NT2/D1 (cell line): ENCODE results near the gene MEPCE.
"Not testable (repeated sequence)": the region's sequence is repeated elsewhere in the genome, so short reads cannot be mapped to it uniquely, and the experiment has no call there.

Experiments
- DNase-seq: peaks from one replicate; pipeline ENCODE4 v3.0.0-alpha.2; 2011; ENCODE audit warnings: low read depth, low spot score
- H3K27me3 ChIP-seq: 2 replicates; pipeline ENCODE4 v1.6.0; 2011; ENCODE audit warnings: mild to moderate bottlenecking; ENCODE audit not compliant: insufficient read length, insufficient read depth
- H3K36me3 ChIP-seq: 2 replicates; pipeline ENCODE4 v1.6.1; 2011; ENCODE audit warnings: mild to moderate bottlenecking, low read length, mixed read lengths; ENCODE audit not compliant: insufficient read depth, insufficient read length
- H3K4me1 ChIP-seq: 2 replicates; pipeline ENCODE4 v1.5.1; 2011; ENCODE audit not compliant: insufficient read depth, insufficient read length
- H3K4me3 ChIP-seq: 2 replicates; pipeline ENCODE4 v1.5.1; 2011; ENCODE audit warnings: low read depth; ENCODE audit not compliant: insufficient read length
- H3K9ac ChIP-seq: 2 replicates; pipeline ENCODE4 v1.6.0; 2011; ENCODE audit warnings: low read depth; ENCODE audit not compliant: insufficient read length
- H3K9me3 ChIP-seq: 2 replicates; pipeline ENCODE4 v1.5.1; 2011; ENCODE audit warnings: mild to moderate bottlenecking, low read length; ENCODE audit not compliant: insufficient read depth
- SUZ12 ChIP-seq: IDR thresholded peaks from 2 replicates; pipeline ENCODE4 v1.6.1; 2011; ENCODE audit not compliant: insufficient read length, insufficient read depth; ENCODE audit errors: extremely low read depth
- YY1 ChIP-seq: IDR thresholded peaks from 2 replicates; pipeline ENCODE4 v1.6.1; 2011; ENCODE audit not compliant: insufficient read length, insufficient read depth
- ZNF274 ChIP-seq: IDR thresholded peaks from 2 replicates; pipeline ENCODE4 v1.6.1; 2011; ENCODE audit warnings: mild to moderate bottlenecking, low read depth, low read length

The MEPCE gene

DNA sequence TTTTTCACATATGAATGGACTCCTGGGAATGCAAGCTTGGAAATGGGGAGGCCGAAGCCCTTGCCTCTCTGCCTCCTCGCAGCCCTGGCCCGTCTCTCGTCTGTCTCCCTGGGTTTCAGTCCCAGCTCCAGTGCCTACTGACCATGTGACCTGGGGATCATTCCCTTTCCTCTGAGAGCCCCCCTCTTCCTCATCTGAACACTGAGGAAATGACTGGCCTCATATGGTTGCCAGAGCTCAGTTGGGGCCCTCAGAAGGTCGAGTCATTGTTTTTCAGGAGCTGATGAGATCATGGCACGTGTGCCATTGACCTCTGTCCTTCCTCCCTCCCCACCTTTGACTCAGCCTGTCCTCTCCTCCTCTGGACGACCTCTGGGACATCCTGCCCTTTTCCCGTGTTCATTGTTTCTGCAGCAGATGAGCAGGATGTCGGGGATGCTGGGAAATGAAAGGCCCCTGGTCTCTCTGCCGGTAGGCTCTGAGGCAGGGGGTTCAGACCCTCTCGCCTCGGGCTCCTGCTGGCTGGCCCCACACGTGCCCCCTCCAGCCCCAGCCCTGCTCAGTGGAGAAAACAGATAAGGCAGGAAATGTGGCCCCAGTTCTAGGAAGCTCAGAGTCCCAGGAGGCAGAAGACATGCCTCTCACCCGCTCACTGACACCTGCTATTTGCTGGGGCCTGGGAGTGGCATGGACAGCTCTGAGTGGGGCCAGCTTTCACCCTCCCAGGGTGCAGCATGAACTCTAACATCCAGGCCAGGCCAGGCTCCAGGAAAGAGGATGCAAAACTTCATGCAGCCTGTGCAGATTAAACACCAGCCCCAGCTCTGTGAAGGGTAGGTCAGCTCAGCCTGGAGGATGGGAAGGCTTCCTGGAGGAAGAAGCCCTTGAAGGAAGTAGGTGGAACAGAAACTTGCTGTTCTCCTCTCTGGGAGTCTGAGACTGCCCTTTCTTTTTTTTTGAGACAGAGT is 15.0 kb downstream of the MEPCE start:
- no peaks in the 10 kb centered on the region for H3K27me3 ChIP-seq
- H3K4me1 ChIP-seq = peaks cover 7% of the 10 kb centered on the region
- DNase-seq = no peak
- no peak for TF ChIP-seq ZNF274
- TF ChIP-seq YY1 = no peak
- no peak for TF ChIP-seq SUZ12
- peak overlapping the region; percentile 10 for H3K9ac ChIP-seq
- no peak overlapping the region for H3K4me3 ChIP-seq
- no peaks in the 10 kb centered on the region for H3K36me3 ChIP-seq
- H3K9me3 ChIP-seq = no peaks in the 10 kb centered on the region

- no peak overlapping the region for H3K9ac ChIP-seq
- no peaks in the 10 kb centered on the region for H3K36me3 ChIP-seq
- H3K9me3 ChIP-seq = no peaks in the 10 kb centered on the region
- H3K27me3 ChIP-seq = no peaks in the 10 kb centered on the region
- TF ChIP-seq YY1 (no peak), ZNF274 (no peak), SUZ12 (no peak)
- H3K4me3 ChIP-seq = no peak overlapping the region
- H3K4me1 ChIP-seq = peaks cover 7% of the 10 kb centered on the region
- DNase-seq = no peak
These were observed 16.4 kb downstream of the MEPCE start for GRCh38 chr7:100446040-100446439.

DNA sequence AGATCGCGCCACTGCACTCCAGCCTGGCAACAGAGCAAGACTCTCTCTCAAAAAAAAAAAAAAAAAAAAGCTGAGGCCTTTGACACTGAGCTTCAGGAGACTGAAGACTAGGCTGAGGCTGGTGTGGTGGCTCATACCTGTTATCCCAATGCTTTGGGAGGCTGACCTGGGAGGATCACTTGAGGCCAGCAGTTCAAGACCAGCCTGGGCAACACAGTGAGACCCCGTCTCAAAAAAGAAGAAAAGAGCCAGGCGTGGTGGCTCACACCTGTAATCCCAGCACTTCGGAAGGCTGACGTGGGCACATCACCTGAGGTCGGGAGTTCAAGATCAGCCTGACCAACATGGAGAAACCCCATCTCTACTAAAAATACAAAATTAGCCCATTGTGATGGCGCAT is 17.7 kb downstream of the MEPCE start:
- not testable (repeated sequence) for H3K4me1 ChIP-seq

DNA sequence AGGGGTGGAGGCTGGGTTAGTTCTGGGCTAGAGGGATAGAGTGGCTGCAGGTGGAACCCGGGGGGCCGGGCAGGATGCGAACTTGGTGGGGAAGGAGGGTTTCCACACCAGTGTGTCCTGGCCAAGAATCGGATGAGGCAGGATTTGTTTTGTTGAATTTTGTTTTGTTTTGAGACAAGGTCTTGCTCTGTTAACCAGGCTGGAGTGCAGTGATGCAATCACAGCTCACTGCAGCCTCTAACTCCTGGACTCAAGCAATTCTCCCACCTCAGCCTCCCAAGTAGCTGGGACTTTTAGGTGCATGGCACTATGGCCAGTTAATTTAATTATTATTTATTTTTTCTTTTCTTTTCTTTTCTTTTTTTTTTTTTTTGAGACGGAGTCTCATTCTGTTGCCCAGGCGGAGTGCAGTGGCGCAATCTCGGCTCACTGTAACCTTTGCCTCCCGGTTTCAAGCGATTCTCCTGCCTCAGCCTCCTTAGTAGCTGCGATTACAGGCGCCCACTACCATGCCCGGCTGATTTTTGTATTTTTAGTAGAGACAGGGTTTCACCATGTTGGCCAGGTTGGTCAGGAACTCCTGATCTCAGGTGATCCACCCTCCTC is 19.7 kb downstream of the MEPCE start:
- TF ChIP-seq YY1 = no peak
- TF ChIP-seq ZNF274 = no peak
- no peak for TF ChIP-seq SUZ12
- Histone ChIP-seq H3K27me3 (no peaks in the 10 kb centered on the region), H3K4me3 (no peak overlapping the region), H3K9ac (no peak overlapping the region), H3K9me3 (no peaks in the 10 kb centered on the region), H3K36me3 (no peaks in the 10 kb centered on the region), H3K4me1 (peaks cover 7% of the 10 kb centered on the region)
- no peak for DNase-seq

More for the DNA sequence above, 17.7 kb downstream of the MEPCE start:
- DNase-seq, H3K27me3 ChIP-seq, H3K36me3 ChIP-seq, H3K4me3 ChIP-seq, H3K9ac ChIP-seq, H3K9me3 ChIP-seq: not testable (repeated sequence)

DNA sequence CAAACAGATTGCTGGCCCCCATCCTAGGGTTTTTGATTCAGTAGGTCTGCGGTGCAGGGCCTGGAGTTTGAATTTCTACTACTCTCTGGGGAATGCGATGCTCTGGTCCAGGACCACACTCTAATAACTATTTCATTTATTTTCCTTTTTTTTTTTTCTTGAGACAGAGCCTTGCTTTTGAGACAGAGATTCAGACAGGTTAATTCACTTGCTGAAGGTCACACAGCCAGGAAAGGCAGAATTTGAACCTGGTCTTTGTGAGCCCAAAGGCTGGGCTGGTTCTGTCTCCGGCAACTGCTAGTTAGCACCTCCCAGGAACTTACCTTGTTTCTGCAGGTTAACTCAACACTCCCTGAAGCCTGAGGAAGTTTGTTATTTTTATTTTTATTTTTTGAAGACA is 22.9 kb downstream of the MEPCE start:
- no peak for DNase-seq
- Histone ChIP-seq H3K4me1 (peaks cover 5% of the 10 kb centered on the region), H3K36me3 (no peaks in the 10 kb centered on the region), H3K9me3 (no peaks in the 10 kb centered on the region), H3K9ac (no peak overlapping the region), H3K27me3 (no peaks in the 10 kb centered on the region), H3K4me3 (no peak overlapping the region)
- TF ChIP-seq YY1 (no peak), SUZ12 (no peak), ZNF274 (no peak)

DNA sequence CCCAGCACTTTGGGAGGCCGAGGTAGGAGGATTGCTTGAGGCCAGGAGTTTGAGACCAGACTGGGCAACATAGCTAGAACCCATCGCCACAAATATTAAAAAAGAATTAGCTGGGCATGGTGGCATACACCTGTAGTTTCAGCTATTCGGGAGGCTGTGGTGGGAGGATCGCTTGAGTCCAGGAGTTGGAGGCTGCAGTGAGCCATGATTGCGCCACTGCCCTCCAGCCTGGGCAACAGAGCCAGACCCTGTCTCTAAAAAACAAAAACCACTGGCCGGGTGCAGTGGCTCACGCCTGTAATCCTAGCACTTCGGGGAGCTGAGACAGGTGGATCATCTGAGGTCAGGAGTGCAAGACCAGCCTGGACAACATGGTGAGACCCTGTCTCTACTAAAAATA is 24.2 kb downstream of the MEPCE start:
- H3K36me3 ChIP-seq, H3K9ac ChIP-seq, DNase-seq, H3K27me3 ChIP-seq, H3K4me3 ChIP-seq, H3K4me1 ChIP-seq, H3K9me3 ChIP-seq: not testable (repeated sequence)

DNA sequence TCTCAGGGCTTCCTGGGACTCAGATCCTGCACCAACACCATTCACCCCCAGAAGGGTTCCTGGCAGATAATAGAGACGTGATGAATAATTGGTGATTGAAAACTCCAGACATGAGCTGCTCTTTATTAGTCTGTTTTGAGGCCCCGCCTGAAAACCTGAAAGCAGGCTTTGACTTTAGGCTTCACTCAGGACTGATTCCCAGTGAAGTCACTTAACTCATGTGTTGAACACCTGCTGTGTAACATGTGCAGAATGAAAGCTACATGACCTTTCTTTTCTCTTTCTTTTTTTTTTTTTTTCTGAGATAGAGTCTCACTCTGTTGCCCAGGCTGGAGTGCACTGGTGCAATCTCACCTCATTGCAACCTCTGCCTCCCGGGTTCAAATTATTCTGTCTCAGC is 25.6 kb downstream of the MEPCE start:
- no peak for DNase-seq
- Histone ChIP-seq H3K4me3 (no peak overlapping the region), H3K9ac (no peak overlapping the region), H3K4me1 (peaks cover 5% of the 10 kb centered on the region), H3K36me3 (no peaks in the 10 kb centered on the region), H3K9me3 (no peaks in the 10 kb centered on the region), H3K27me3 (no peaks in the 10 kb centered on the region)
- TF ChIP-seq SUZ12 (no peak), ZNF274 (no peak), YY1 (no peak)
